Caco-2 (cell line): Measurements from ENCODE around the gene PPP1R37. TPM values are rescaled to one million over a fixed set of nuclear protein-coding genes. Genes with fewer than 3 reads are reported as not detected.

ENCODE experiments used
- BruUV-seq: library from RNA; stranded (reverse); fragments of 400-500 nt; replicated peaks from 2 replicates; lab custom pipeline; 2021; lab: Mats Ljungman, UMichigan
- CTCF ChIA-PET: fragments of 300-600 bp; sonication (Branson Sonifier 250); formaldehyde crosslinking; loops from one replicate; lab custom pipeline; 2022; ENCODE audit warnings: antibody characterized with exemption; lab: Charles Lee
- POLR2A ChIA-PET: fragments of 300-600 bp; sonication (Branson Sonifier 250); formaldehyde crosslinking; loops from one replicate; lab custom pipeline; 2022; ENCODE audit warnings: antibody characterized with exemption; lab: Charles Lee
- DNase-seq, 2 experiments: peaks; one replicate each; pipeline versions ENCODE4 v3.0.0 to v3.0.0-alpha.2; 2020 to 2022
- H3K27me3 ChIP-seq: replicated peaks from 2 replicates; pipeline ENCODE4 v1.6.0; 2011; ENCODE audit warnings: low read length; ENCODE audit not compliant: control insufficient read depth, insufficient read depth
- H3K36me3 ChIP-seq: 2 replicates; pipeline ENCODE4 v1.5.1; 2011; ENCODE audit warnings: low read length; ENCODE audit not compliant: control insufficient read depth, insufficient read depth
- H3K4me1 ChIP-seq: fragments of 250-450 bp; sonication (Bioruptor Pico); 2 replicates; pipeline ENCODE4 v1.5.1; 2020; ENCODE audit warnings: mild to moderate bottlenecking
- H3K4me3 ChIP-seq: 2 replicates; pipeline ENCODE4 v1.5.1; 2011; ENCODE audit warnings: low read depth, mild to moderate bottlenecking, control low read depth, low read length
- H3K9me3 ChIP-seq: fragments of 250-450 bp; sonication (Bioruptor Pico); 2 replicates; pipeline ENCODE4 v1.5.1; 2020; ENCODE audit warnings: mild to moderate bottlenecking, moderate library complexity
- H3K27ac Mint-ChIP-seq: one replicate; pipeline ENCODE4 v1.8.0; 2022; ENCODE audit warnings: mixed read lengths; ENCODE audit not compliant: unreplicated experiment
- H3K27me3 Mint-ChIP-seq: one replicate; pipeline ENCODE4 v1.8.0; 2022; ENCODE audit warnings: mixed read lengths; ENCODE audit not compliant: insufficient read depth, unreplicated experiment
- H3K36me3 Mint-ChIP-seq: one replicate; pipeline ENCODE4 v1.8.0; 2022; ENCODE audit warnings: mild to moderate bottlenecking, mixed read lengths; ENCODE audit not compliant: insufficient read depth, unreplicated experiment
- H3K4me1 Mint-ChIP-seq: one replicate; pipeline ENCODE4 v1.8.0; 2022; ENCODE audit warnings: low read depth, mixed read lengths; ENCODE audit not compliant: unreplicated experiment
- H3K4me3 Mint-ChIP-seq: one replicate; pipeline ENCODE4 v1.8.0; 2022; ENCODE audit warnings: mild to moderate bottlenecking, moderate library complexity, mixed read lengths; ENCODE audit not compliant: unreplicated experiment
- H3K9me3 Mint-ChIP-seq: one replicate; pipeline ENCODE4 v1.8.0; 2022; ENCODE audit warnings: mixed read lengths; ENCODE audit not compliant: unreplicated experiment
- intact Hi-C: fragments of 100-400 bp; cut with micrococcal nuclease; formaldehyde crosslinking; loops from one replicate; pipeline ENCODE4 v1.10.0; 2022; ENCODE audit not compliant: unreplicated experiment
- total RNA-seq: library from RNA; stranded (reverse); gene quantifications from 2 replicates; pipeline ENCODE4 v1.2.3, GENCODE V29; 2022
- TF ChIP-seq, protein P1 (sequence below), 2 experiments: fragments of 200-600 bp in 1 of 2; IDR thresholded peaks; 1 replicate in 1 of 2; 2 replicates in 1 of 2; pipeline versions ENCODE4 v1.5.1 to v1.8.0; 2011 to 2022; ENCODE audit warnings: antibody characterized with exemption in 1 of 2, control low read depth in 1 of 2, inconsistent platforms in 1 of 2, low read depth in 1 of 2, low read length in 1 of 2, mild to moderate bottlenecking in 1 of 2, moderate library complexity in 1 of 2; ENCODE audit not compliant: insufficient read depth in 1 of 2, severe bottlenecking in 1 of 2, unreplicated experiment in 1 of 2

PPP1R37 gene
- total RNA-seq, 1 experiment from 2014 or later, result 42.1 TPM

DNA sequence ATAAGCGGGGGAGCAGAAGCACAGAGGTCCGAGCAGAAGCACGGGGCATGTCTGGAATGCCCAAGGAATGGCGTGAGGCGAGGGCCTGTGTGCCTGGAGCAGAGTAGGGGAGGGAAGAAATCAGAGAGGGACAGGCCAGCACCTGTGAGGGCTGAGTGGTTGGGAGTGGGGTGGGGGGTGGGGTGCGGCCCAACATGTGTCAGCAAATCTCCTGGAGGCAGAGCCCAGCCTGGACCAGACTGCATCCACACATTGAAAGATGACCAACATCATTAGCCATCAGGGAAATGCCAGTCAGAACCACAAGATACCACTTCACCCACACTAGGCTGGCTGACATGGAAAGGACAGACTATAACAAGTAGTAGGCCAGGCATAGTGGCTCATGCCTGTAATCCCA lies 42.9 kb upstream of the PPP1R37 start:
- H3K9me3 ChIP-seq, result no peaks in the 10 kb centered on the region
- Mint-ChIP-seq H3K27me3 (no peaks in the 10 kb centered on the region), H3K36me3 (peaks cover 78% of the 10 kb centered on the region), H3K27ac (no peak overlapping the region), H3K9me3 (no peaks in the 10 kb centered on the region), H3K4me1 (peaks cover 21% of the 10 kb centered on the region), H3K4me3 (no peak overlapping the region)
- DNase-seq, result no peak
- TF ChIP-seq, protein P1, sequence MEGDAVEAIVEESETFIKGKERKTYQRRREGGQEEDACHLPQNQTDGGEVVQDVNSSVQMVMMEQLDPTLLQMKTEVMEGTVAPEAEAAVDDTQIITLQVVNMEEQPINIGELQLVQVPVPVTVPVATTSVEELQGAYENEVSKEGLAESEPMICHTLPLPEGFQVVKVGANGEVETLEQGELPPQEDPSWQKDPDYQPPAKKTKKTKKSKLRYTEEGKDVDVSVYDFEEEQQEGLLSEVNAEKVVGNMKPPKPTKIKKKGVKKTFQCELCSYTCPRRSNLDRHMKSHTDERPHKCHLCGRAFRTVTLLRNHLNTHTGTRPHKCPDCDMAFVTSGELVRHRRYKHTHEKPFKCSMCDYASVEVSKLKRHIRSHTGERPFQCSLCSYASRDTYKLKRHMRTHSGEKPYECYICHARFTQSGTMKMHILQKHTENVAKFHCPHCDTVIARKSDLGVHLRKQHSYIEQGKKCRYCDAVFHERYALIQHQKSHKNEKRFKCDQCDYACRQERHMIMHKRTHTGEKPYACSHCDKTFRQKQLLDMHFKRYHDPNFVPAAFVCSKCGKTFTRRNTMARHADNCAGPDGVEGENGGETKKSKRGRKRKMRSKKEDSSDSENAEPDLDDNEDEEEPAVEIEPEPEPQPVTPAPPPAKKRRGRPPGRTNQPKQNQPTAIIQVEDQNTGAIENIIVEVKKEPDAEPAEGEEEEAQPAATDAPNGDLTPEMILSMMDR (IDR thresholded peaks at IDR 0.05; ENCODE audit: insufficient read depth in 1 of 2, low read depth in 1 of 2, low read length in 1 of 2, severe bottlenecking in 1 of 2, unreplicated experiment in 1 of 2), result no peak
- CTCF ChIA-PET, result interaction anchor here (1.4 kb wide), 1 partner anchor 10 kb away, joined by 4 read pairs; no protein-coding TSS in a partner anchor
- POLR2A ChIA-PET, result interaction anchor here (0.5 to 0.9 kb wide), 2 partner anchors 11 to 462 kb away, joined by 3 to 5 read pairs; partner anchors contain the start of gene CLASRP
- intact Hi-C loops, result no loop called here
- H3K36me3 ChIP-seq, result peaks cover 3% of the 10 kb centered on the region
- H3K4me3 ChIP-seq, result no peak overlapping the region
- H3K27me3 ChIP-seq, result no peaks in the 10 kb centered on the region
- H3K4me1 ChIP-seq, result peaks cover 16% of the 10 kb centered on the region
- no TSS peak for BruUV-seq

DNA sequence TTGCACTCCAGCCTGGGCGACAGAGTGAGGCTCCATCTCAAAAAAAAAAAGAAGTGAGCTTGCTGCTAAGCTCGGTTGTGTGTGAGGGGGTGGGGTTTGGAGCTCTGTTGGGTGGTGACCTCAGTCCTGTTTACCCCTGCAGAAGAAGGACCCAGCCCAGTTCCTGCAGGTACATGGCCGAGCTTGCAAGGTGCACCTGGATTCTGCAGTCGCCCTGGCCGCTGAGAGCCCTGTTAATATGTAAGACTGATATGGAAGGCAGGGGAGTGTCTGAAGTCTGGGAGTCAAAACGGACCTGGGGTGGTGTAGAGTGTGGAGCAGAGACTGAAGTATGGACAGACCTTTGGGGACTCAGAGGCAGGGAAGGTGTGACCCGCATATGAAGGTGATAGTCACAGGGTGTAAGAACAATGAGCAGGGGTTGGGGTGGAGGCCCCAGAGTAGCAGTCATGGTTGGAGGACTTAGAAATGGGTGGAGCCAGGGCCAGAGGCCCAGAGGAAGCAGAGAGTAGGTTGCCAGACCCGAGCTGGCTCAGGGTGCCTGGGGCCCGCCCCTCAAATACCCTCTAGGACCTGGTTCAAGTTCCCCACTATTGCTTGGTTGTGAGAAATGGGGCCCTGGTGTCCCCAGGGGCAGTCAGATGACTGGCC lies 40.9 kb upstream of the PPP1R37 start:
- intact Hi-C loops, result no loop called here
- ChIA-PET CTCF (interaction anchor here (1.0 kb wide), 1 partner anchor 110 kb away, joined by 3 read pairs; no protein-coding TSS in a partner anchor), POLR2A (no interaction called here)
- Mint-ChIP-seq H3K27me3 (no peaks in the 10 kb centered on the region), H3K4me1 (peaks cover 4% of the 10 kb centered on the region), H3K4me3 (no peak overlapping the region), H3K36me3 (peaks cover 74% of the 10 kb centered on the region), H3K27ac (peak overlapping the region; percentile 30), H3K9me3 (no peaks in the 10 kb centered on the region)
- no peak overlapping the region for H3K4me3 ChIP-seq
- H3K4me1 ChIP-seq, result no peaks in the 10 kb centered on the region
- H3K27me3 ChIP-seq, result no peaks in the 10 kb centered on the region
- no peak for DNase-seq
- peaks cover 5% of the 10 kb centered on the region for H3K36me3 ChIP-seq
- no TSS peak for BruUV-seq
- TF ChIP-seq, protein P1 (IDR thresholded peaks at IDR 0.05; ENCODE audit: insufficient read depth in 1 of 2, low read depth in 1 of 2, low read length in 1 of 2, severe bottlenecking in 1 of 2, unreplicated experiment in 1 of 2), result no peak
- H3K9me3 ChIP-seq, result no peaks in the 10 kb centered on the region

DNA sequence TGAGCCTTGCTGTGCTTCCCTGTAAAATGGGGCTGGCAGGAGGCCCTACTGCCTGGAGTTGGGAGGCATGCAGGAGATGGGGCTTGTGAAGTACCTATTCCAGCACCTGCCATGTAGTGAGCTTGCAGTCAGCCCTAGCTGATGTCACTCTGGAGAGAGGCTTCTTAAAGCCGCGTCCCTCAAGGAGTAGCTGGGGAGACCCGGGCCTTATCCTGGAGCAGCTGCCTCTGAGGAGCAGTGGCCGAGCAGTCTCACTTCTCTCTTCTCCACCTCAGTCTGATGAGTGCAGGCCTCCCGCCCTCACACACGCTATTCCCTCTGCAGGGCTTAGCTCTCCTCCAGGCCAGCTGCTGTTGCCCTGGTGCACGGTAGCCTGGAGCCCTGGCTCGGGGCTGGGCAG lies 36.1 kb upstream of the PPP1R37 start:
- H3K4me1 ChIP-seq, result no peaks in the 10 kb centered on the region
- Mint-ChIP-seq H3K4me1 (peaks cover 8% of the 10 kb centered on the region), H3K36me3 (peaks cover 79% of the 10 kb centered on the region), H3K4me3 (no peak overlapping the region), H3K27me3 (no peaks in the 10 kb centered on the region), H3K27ac (no peak overlapping the region), H3K9me3 (no peaks in the 10 kb centered on the region)
- peaks cover 15% of the 10 kb centered on the region for H3K36me3 ChIP-seq
- no peak for DNase-seq
- POLR2A ChIA-PET, result interaction anchor here (1.4 kb wide), 1 partner anchor 11 kb away, joined by 4 read pairs; no protein-coding TSS in a partner anchor
- intact Hi-C loops, result no loop called here
- TF ChIP-seq, protein P1 (IDR thresholded peaks at IDR 0.05; ENCODE audit: insufficient read depth in 1 of 2, low read depth in 1 of 2, low read length in 1 of 2, severe bottlenecking in 1 of 2, unreplicated experiment in 1 of 2), result no peak
- H3K9me3 ChIP-seq, result no peaks in the 10 kb centered on the region
- CTCF ChIA-PET, result interaction anchor here (1.0 to 1.3 kb wide), 2 partner anchors 11 to 40 kb away, joined by 4 read pairs; no protein-coding TSS in a partner anchor
- no peak overlapping the region for H3K4me3 ChIP-seq
- no peaks in the 10 kb centered on the region for H3K27me3 ChIP-seq
- BruUV-seq, result no TSS peak
